Ishikawa (cell line): ENCODE results near the gene UBA1.

Experiments used
- CEBPB ChIP-seq: IDR thresholded peaks from 2 replicates; pipeline ENCODE4 v1.6.1; 2012
- CREB1 ChIP-seq: IDR thresholded peaks from 2 replicates; pipeline ENCODE4 v1.6.1; 2012; ENCODE audit warnings: low read depth
- EGR1 ChIP-seq: IDR thresholded peaks from 2 replicates; pipeline ENCODE4 v1.6.1; 2012
- EP300 ChIP-seq: IDR thresholded peaks from 2 replicates; pipeline ENCODE4 v1.6.1; 2012; ENCODE audit warnings: borderline replicate concordance
- FOXM1 ChIP-seq: IDR thresholded peaks from 2 replicates; pipeline ENCODE4 v1.6.1; 2012; ENCODE audit warnings: low read depth, borderline replicate concordance
- MAX ChIP-seq: IDR thresholded peaks from 2 replicates; pipeline ENCODE4 v1.6.1; 2012
- NFIC ChIP-seq: IDR thresholded peaks from 2 replicates; pipeline ENCODE4 v1.6.1; 2012
- RAD21 ChIP-seq: IDR thresholded peaks from 2 replicates; pipeline ENCODE4 v1.6.1; 2012; ENCODE audit warnings: low read depth
- REST ChIP-seq: IDR thresholded peaks from 2 replicates; pipeline ENCODE4 v1.6.1; 2012; ENCODE audit warnings: low read depth, mild to moderate bottlenecking
- TAF1 ChIP-seq: IDR thresholded peaks from 2 replicates; pipeline ENCODE4 v1.6.1; 2012; ENCODE audit warnings: low read depth, mild to moderate bottlenecking
- TCF12 ChIP-seq: IDR thresholded peaks from 2 replicates; pipeline ENCODE4 v1.6.1; 2012; ENCODE audit warnings: low read depth
- TEAD4 ChIP-seq: IDR thresholded peaks from 2 replicates; pipeline ENCODE4 v1.6.1; 2012
- USF1 ChIP-seq: IDR thresholded peaks from 2 replicates; pipeline ENCODE4 v1.6.1; 2012
- YY1 ChIP-seq: IDR thresholded peaks from 2 replicates; pipeline ENCODE4 v1.6.1; 2012; ENCODE audit warnings: low read depth
- ZBTB7A ChIP-seq: IDR thresholded peaks from 2 replicates; pipeline ENCODE4 v1.6.1; 2012; ENCODE audit warnings: low read depth

UBA1 gene

GRCh38 chrX:47218280-47218919 is 24.8 kb downstream of the UBA1 start, which contains the start of gene CDK16:
TSS of gene CDK16 (plus strand) at chrX:47218681. CDS start at chrX:47223558, 4,877 bp downstream.
- TF ChIP-seq YY1 (no peak), EGR1 (no peak), TAF1 (peak; percentile 63)

- TF ChIP-seq REST (no peak), EGR1 (no peak), MAX (no peak), YY1 (no peak), RAD21 (no peak), EP300 (no peak), CREB1 (no peak), ZBTB7A (no peak)
Measured at GRCh38 chrX:47218920-47219815, 25.5 kb downstream of the UBA1 start.

GRCh38 chrX:47221756-47222155 is 28.1 kb downstream of the UBA1 start:
- TF ChIP-seq ZBTB7A (no peak), NFIC (no peak), MAX (no peak), EGR1 (no peak), TCF12 (no peak), CREB1 (no peak), TAF1 (no peak), CEBPB (no peak), REST (no peak), USF1 (no peak), FOXM1 (no peak)

GRCh38 chrX:47222751-47223350 is 29.2 kb downstream of the UBA1 start:
- TF ChIP-seq CEBPB (no peak), NFIC (no peak), USF1 (no peak), TCF12 (no peak), REST (no peak), RAD21 (no peak), TEAD4 (no peak), MAX (no peak), TAF1 (no peak), YY1 (no peak), CREB1 (no peak), EP300 (no peak), FOXM1 (no peak), EGR1 (no peak), ZBTB7A (no peak)
